Stimulated activated CD8-positive, alpha-beta memory T cell treated with anti-CD3 and anti-CD28 coated beads, Interleukin-7, amount 100 ng/mL, for 48 hours (primary cell): Measurements from ENCODE around the gene MGRN1.
"Not testable (repeated sequence)": the region's sequence is repeated elsewhere in the genome, so short reads cannot be mapped to it uniquely, and the experiment has no call there.

Experiments used
- DNase-seq, 2 donors: peaks; one replicate each; pipeline ENCODE4 v3.0.0-alpha.2; 2020; ENCODE audit warnings: low read depth in 1 of 2; ENCODE audit errors: extremely low read depth in 1 of 2

Gene MGRN1

GRCh38 chr16:4723071-4723767 is 98.6 kb downstream of the MGRN1 start:
- no peak for DNase-seq

- no peak for DNase-seq
Measured at GRCh38 chr16:4724661-4725270, 100.1 kb downstream of the MGRN1 start.

GRCh38 chr16:4726616-4727015 is 102.0 kb downstream of the MGRN1 start:
- no peak for DNase-seq

- no peak for DNase-seq
Measured at GRCh38 chr16:4728676-4729075, 104.0 kb downstream of the MGRN1 start.

- no peak for DNase-seq
Measured at GRCh38 chr16:4729876-4730275, 105.2 kb downstream of the MGRN1 start.

GRCh38 chr16:4733211-4733742 is 108.7 kb downstream of the MGRN1 start:
- DNase-seq, result no peak

GRCh38 chr16:4733747-4734062 is 109.1 kb downstream of the MGRN1 start:
- DNase-seq, result no peak

GRCh38 chr16:4734063-4734729 is 109.6 kb downstream of the MGRN1 start, which contains the start of the genes ANKS3 and DNAAF8:
Gene ANKS3 (minus strand): TSS chr16:4734271. CDS start chr16:4730149, 4,122 bp downstream.
Gene DNAAF8 (plus strand): TSS chr16:4734537. CDS start chr16:4736515, 1,978 bp downstream.
- DNase-seq, result peak; percentile 66 to 80

GRCh38 chr16:4734730-4735535 is 110.3 kb downstream of the MGRN1 start:
- peak; percentile 84 to 92 for DNase-seq

- no peak for DNase-seq
Measured at GRCh38 chr16:4736546-4736945, 111.9 kb downstream of the MGRN1 start.

- DNase-seq, result no peak
Measured at GRCh38 chr16:4737545-4737944, 112.9 kb downstream of the MGRN1 start.

- not testable (repeated sequence) for DNase-seq
Measured at GRCh38 chr16:4738370-4738769, 113.7 kb downstream of the MGRN1 start.
